Smooth muscle cell (in vitro differentiated cells): Measurements from ENCODE around the gene OSCP1. TPM values are rescaled to one million over a fixed set of nuclear protein-coding genes. Genes with fewer than 3 reads are reported as not detected.
A peak's percentile ranks its signal among the peaks of the same experiment; 100 is the strongest.

ENCODE experiments used
- DNase-seq: peaks from one replicate; lab custom pipeline; 2025; ENCODE audit not compliant: unreplicated experiment; lab: John Stamatoyannopoulos, UW
- H2AFZ ChIP-seq: fragments of 200-600 bp; sonication (generic); 2 replicates; pipeline ENCODE4 v1.6.0; 2016; ENCODE audit warnings: antibody characterized with exemption, low read depth, mild to moderate bottlenecking
- H3F3A ChIP-seq: fragments of 200-600 bp; sonication (generic); 2 replicates; pipeline ENCODE4 v1.6.0; 2017; ENCODE audit warnings: antibody characterized with exemption, low read depth
- H3K27ac ChIP-seq: fragments of 200-600 bp; sonication (generic); 2 replicates; pipeline ENCODE4 v1.5.1; 2016; ENCODE audit warnings: low read depth, mild to moderate bottlenecking
- H3K27me3 ChIP-seq: fragments of 200-600 bp; sonication (generic); 2 replicates; pipeline ENCODE4 v1.6.1; 2016; ENCODE audit warnings: low read depth, mild to moderate bottlenecking
- H3K36me3 ChIP-seq: fragments of 200-600 bp; sonication (generic); 2 replicates; pipeline ENCODE4 v1.5.1; 2016; ENCODE audit warnings: low read depth
- H3K4me1 ChIP-seq: fragments of 200-600 bp; sonication (generic); 2 replicates; pipeline ENCODE4 v1.5.1; 2016; ENCODE audit warnings: low read depth
- H3K4me2 ChIP-seq: fragments of 200-600 bp; sonication (generic); 2 replicates; pipeline ENCODE4 v1.6.0; 2016; ENCODE audit warnings: mild to moderate bottlenecking
- H3K4me3 ChIP-seq: fragments of 200-600 bp; sonication (generic); 2 replicates; pipeline ENCODE4 v1.5.1; 2016; ENCODE audit warnings: mild to moderate bottlenecking
- H3K79me2 ChIP-seq: fragments of 200-600 bp; sonication (generic); 2 replicates; pipeline ENCODE4 v1.6.0; 2016; ENCODE audit warnings: low read depth, mild to moderate bottlenecking
- H3K9ac ChIP-seq: fragments of 200-600 bp; sonication (generic); 2 replicates; pipeline ENCODE4 v1.6.0; 2016; ENCODE audit warnings: low read depth
- H3K9me3 ChIP-seq: fragments of 200-600 bp; sonication (generic); replicated peaks from 2 replicates; pipeline ENCODE4 v1.5.1; 2016; ENCODE audit warnings: low read depth
- H4K20me1 ChIP-seq: fragments of 200-600 bp; sonication (generic); 2 replicates; pipeline ENCODE4 v1.6.0; 2016; ENCODE audit warnings: low read depth
- CTCF ChIP-seq: fragments of 200-600 bp; sonication (generic); IDR thresholded peaks from 2 replicates; pipeline ENCODE4 v1.5.1; 2017; ENCODE audit warnings: borderline replicate concordance, mild to moderate bottlenecking, antibody characterized with exemption; ENCODE audit not compliant: insufficient read depth, poor library complexity, severe bottlenecking
- WGBS: methylation state at CpG from one replicate; pipeline ENCODE4 v1.1.7; 2016; ENCODE audit warnings: low lambda C conversion rate; 5-methylcytosine and 5-hydroxymethylcytosine counted together
- polyA plus RNA-seq: library from polyadenylated mRNA; unstranded; fragments of >200 nt; fragmentation: Nextera tagmentation; extraction: Ambion mirVana; gene quantifications from 2 replicates; pipeline ENCODE4 v1.2.1, GENCODE V29; 2016
- total RNA-seq: library from RNA; depleted of rRNA; stranded (reverse); fragments of >200 nt; gene quantifications from 2 replicates; pipeline ENCODE4 v1.2.3, GENCODE V29; 2014

The OSCP1 gene
- total and polyA plus RNA-seq, 2 experiments from 2014 or later: 10.7 to 13.5 TPM

GRCh38 chr1:36382669-36383068 is 67.6 kb downstream of the OSCP1 start:
- peaks cover 8% of the 10 kb centered on the region for H3F3A ChIP-seq
- no peak overlapping the region for H2AFZ ChIP-seq
- H3K4me3 ChIP-seq: no peak overlapping the region
- peaks cover 17% of the 10 kb centered on the region for H3K4me1 ChIP-seq
- no peak overlapping the region for H3K4me2 ChIP-seq
- DNase-seq: no peak
- H3K79me2 ChIP-seq: peaks cover 79% of the 10 kb centered on the region
- TF ChIP-seq CTCF: no peak
- H3K36me3 ChIP-seq: no peaks in the 10 kb centered on the region
- no peaks in the 10 kb centered on the region for H3K9me3 ChIP-seq
- H3K27ac ChIP-seq: no peak overlapping the region
- no peaks in the 10 kb centered on the region for H3K27me3 ChIP-seq
- no peak overlapping the region for H3K9ac ChIP-seq
- H4K20me1 ChIP-seq: peaks cover 65% of the 10 kb centered on the region
- 100% methylated on average over 4 of the region's 4 CpGs for WGBS

- no peak overlapping the region for H2AFZ ChIP-seq
- peaks cover 4% of the 10 kb centered on the region for H3F3A ChIP-seq
- H3K36me3 ChIP-seq: no peaks in the 10 kb centered on the region
- H3K4me2 ChIP-seq: no peak overlapping the region
- DNase-seq: no peak
- WGBS: 92% methylated on average over 9 of the region's 9 CpGs
- no peak overlapping the region for H3K27ac ChIP-seq
- peaks cover 13% of the 10 kb centered on the region for H3K4me1 ChIP-seq
- TF ChIP-seq CTCF: no peak
- peaks cover 83% of the 10 kb centered on the region for H3K79me2 ChIP-seq
- no peak overlapping the region for H3K4me3 ChIP-seq
- peaks cover 65% of the 10 kb centered on the region for H4K20me1 ChIP-seq
- no peaks in the 10 kb centered on the region for H3K27me3 ChIP-seq
- no peaks in the 10 kb centered on the region for H3K9me3 ChIP-seq
- H3K9ac ChIP-seq: no peak overlapping the region
Observed at GRCh38 chr1:36382231-36382630, 68.0 kb downstream of the OSCP1 start.

- TF ChIP-seq CTCF: no peak
- peaks cover 66% of the 10 kb centered on the region for H4K20me1 ChIP-seq
- H3K4me2 ChIP-seq: no peak overlapping the region
- 99% methylated on average over 5 of the region's 5 CpGs for WGBS
- no peak overlapping the region for H3K27ac ChIP-seq
- no peak for DNase-seq
- H3K9ac ChIP-seq: no peak overlapping the region
- H3K27me3 ChIP-seq: no peaks in the 10 kb centered on the region
- no peak overlapping the region for H3K4me3 ChIP-seq
- H3F3A ChIP-seq: no peaks in the 10 kb centered on the region
- H3K79me2 ChIP-seq: peaks cover 91% of the 10 kb centered on the region
- no peaks in the 10 kb centered on the region for H3K9me3 ChIP-seq
- peaks cover 6% of the 10 kb centered on the region for H3K4me1 ChIP-seq
- H2AFZ ChIP-seq: no peak overlapping the region
- H3K36me3 ChIP-seq: no peaks in the 10 kb centered on the region
Observed at GRCh38 chr1:36381405-36381804, 68.8 kb downstream of the OSCP1 start.

- H3K9me3 ChIP-seq: no peaks in the 10 kb centered on the region
- 86% methylated on average over 3 of the region's 3 CpGs for WGBS
- H3K9ac ChIP-seq: no peak overlapping the region
- no peak overlapping the region for H3K4me3 ChIP-seq
- peaks cover 6% of the 10 kb centered on the region for H3K4me1 ChIP-seq
- H3F3A ChIP-seq: peaks cover 5% of the 10 kb centered on the region
- H3K79me2 ChIP-seq: peaks cover 97% of the 10 kb centered on the region
- H3K27me3 ChIP-seq: no peaks in the 10 kb centered on the region
- H3K4me2 ChIP-seq: no peak overlapping the region
- no peaks in the 10 kb centered on the region for H3K36me3 ChIP-seq
- no peak for TF ChIP-seq CTCF
- peaks cover 70% of the 10 kb centered on the region for H4K20me1 ChIP-seq
- peak overlapping the region; percentile 22 for H3K27ac ChIP-seq
- H2AFZ ChIP-seq: no peak overlapping the region
- DNase-seq: no peak
Observed at GRCh38 chr1:36380782-36381181, 69.5 kb downstream of the OSCP1 start.
